HG03469 (cell line): Measurements from ENCODE around the gene SLC36A4.
A peak's percentile ranks its signal among the peaks of the same experiment; 100 is the strongest.
"Not testable (repeated sequence)": the region's sequence is repeated elsewhere in the genome, so short reads cannot be mapped to it uniquely, and the experiment has no call there.

Source experiments
- ATAC-seq: cut with Tn5 transposase; IDR thresholded peaks from one replicate; pipeline ENCODE4 v1.9.1; 2021; ENCODE audit warnings: mild to moderate bottlenecking, moderate library complexity, moderate number of reproducible peaks; ENCODE audit not compliant: unreplicated experiment

Gene SLC36A4

DNA sequence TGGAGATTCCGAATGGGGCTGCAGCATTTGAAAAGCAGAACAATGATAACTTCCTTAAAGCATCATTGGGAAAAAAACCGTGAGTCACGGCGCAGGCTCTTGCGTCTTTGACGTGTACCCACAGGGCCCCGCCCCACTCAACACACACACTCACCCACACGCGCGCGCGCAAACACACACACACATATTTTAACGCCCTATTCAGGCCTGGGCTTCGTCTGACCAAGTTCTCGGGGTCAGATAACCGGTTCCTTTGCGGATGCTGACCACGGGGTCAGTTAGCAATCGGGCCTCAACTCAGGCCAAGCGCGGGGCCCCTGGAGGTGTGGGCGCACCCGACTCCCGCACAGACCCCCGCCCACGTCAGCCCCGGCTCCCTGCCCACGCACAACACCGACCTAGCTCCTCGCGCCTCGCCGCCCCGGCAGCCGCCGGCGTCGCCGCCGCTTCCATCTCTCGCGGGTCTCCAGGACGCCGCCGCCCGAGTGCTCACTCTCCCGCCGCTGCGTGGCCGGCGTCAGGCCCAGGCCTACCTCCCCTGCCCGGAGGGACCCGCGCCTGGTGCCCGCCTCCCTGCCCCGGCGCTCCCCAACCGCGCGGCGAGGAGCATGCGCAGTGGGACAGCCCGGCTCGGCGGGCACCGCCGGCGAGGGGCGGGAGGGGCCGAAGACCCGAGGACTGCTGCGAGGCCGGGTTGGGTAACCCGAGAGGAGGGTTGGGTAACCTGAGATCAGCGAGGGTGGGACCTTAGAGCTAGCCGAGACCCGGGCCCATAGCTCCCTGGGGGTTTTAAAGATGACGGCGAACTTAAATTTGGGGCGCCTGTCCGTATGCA lies at the start of gene SLC36A4:
Gene SLC36A4 (minus strand): TSS at position 612 of the 835 bp plus-strand sequence. CDS start 159 bp downstream, at position 453.
- peak; percentile 79 for ATAC-seq

DNA sequence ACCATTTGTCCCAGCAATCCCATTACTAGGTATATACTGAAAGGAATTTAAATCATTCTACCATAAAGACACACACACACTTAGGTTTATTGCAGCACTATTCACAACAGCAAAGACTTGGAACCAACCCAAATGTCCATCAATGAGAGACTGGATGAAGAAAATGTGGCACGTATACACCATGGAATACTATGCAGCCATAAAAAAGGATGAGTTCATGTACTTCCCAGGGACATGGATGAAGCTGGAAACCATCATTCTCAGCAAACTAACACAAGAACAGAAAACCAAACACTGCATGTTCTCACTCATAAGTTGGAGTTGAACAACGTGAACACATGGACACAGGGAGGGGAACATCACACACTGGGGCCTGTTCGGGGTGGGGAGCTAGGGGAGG lies 49.0 kb upstream of the SLC36A4 start:
- ATAC-seq, result not testable (repeated sequence)

DNA sequence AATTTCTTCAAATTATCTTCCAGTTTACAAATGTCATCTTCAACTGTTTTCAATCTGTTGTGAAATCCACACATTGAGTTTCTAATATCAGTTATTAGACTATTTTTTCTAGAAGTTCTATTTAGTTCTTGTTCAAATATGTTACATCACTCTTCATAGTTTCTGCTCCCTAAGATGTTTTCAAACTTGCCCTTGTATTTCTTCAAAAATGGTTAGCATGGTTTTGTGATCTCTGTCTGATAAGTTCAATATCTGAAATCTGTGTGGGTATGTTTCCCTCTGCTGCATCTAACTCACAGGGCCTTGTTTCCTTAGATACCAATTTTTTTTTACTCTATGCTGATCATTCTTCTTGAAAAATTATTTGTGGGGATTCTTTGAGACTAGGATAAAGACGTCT lies 46.2 kb upstream of the SLC36A4 start:
- no peak for ATAC-seq

DNA sequence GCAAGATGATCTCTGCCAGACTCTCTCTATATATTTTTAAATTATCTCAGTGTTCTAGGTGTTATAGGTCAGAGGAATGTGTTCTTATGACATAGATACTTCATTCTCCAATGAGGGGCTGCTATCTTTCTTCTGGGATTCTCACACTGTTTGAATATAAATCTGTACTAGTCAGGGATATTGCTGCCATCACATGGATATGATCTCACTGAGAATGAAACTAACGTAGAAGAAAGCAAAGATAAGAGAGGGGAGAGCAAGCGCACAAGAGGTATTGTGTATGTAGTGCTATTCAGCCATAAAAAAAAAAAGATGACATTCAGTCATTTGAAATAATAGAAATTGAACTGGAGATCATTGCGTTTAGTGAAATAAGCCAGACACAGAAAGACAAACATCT lies 42.2 kb upstream of the SLC36A4 start:
- no peak for ATAC-seq

DNA sequence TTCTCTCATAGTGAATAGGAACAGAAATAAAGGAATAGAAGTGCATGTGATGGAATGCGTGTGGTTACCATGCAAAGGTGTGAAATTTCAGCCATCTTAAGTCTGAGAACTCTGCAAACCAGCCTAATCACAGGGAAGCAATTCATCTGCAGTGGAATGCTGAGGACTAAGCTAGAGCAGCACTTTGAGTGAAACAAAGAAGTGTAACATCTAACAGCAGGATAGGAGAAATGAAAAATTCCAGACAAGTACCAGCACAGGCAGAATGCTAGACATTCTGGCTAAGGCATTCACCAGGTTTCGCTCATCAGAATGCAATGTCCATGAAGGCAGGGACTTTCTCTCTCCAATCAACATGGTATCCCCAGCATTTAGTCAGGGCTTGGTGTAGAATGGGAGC lies 41.2 kb upstream of the SLC36A4 start:
- ATAC-seq, result no peak

DNA sequence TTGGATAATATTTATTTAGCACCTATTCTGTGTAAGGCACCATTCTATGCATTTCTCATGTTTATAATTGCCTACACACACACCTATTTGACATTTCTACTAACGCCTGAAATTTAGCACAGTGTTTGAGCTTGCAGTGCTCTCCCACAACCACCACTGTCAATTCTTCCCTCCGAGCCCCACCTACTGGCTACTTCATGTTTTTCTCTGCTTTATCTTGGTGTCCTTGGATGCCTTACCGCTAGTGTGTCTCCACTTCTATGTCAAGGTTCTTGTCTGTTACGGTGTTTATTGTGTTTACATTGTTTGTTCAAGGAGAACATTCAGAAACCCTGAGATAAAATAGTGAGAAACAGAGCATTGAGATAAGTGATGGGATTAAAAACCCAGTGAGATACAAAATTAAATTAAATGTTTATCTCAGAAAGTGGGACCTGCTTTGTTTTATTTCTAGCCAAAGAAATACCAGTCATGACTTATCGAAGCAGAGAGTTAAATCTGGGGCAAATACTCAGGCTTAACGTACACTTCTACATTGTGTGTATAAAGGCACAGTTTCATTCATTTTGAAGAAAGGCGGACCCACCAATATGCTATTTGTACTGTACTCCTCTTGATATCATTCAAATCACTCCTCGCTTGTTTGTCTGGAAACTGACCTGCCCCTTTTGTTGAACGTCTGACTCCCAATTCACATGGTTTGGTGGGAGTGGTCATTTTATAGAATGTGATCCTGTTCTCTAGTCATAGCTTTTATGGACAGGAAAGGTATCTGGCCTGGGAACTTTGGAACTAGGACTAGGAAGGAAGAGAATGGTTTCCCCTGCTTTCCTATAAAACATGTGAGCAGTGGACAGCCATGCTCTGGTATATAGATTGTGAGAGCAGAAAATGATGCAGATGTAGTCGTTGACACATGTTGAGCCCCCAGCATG lies 39.2 kb upstream of the SLC36A4 start:
- peak; percentile 43 for ATAC-seq

DNA sequence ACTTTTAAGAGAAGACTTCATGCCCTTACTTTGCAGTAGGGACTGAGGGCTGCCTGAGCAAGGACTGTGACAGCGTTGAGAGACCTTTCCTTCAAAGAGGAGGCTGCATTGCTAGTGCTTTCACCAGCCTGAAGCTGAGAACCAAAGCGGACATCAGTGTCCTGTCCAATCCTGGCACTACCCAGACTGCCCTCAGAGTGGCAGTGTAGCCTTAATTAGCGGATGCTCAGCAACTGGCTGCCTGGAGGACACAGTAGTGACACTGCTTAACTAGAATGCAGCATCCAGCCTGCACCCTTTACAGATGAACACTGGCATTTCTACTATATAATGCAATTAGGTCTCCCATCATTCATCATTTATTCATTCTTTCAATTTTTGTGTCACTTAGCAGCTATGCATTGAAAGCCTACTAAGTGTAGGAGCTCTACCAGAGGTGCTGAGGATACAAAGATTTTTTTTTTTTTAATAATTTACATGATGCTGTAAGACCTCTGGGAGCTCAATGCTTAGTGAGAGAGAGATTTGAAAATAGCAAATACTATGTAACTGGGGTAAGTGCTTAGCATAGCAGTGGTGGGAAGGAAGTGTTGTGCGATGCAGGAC lies 36.9 kb upstream of the SLC36A4 start:
- peak; percentile 95 for ATAC-seq

DNA sequence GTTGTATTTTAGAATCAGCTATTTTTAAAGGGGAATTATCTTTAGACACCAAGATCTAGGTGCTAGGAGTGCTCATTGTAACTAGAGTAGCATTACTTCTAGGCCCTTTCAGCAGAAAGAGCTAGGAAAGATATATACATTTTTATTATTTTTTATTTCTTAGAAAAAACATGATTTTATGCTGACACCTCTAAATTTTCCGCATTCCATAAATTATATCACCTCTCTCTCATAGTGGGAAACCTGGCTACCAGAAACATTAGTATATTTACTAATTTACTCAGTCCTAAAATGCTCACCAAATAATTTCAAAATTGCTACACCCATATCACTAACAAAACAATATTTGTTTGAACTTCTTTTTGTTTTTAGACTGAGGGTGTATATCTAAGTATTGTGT lies 32.1 kb upstream of the SLC36A4 start:
- ATAC-seq, result no peak

DNA sequence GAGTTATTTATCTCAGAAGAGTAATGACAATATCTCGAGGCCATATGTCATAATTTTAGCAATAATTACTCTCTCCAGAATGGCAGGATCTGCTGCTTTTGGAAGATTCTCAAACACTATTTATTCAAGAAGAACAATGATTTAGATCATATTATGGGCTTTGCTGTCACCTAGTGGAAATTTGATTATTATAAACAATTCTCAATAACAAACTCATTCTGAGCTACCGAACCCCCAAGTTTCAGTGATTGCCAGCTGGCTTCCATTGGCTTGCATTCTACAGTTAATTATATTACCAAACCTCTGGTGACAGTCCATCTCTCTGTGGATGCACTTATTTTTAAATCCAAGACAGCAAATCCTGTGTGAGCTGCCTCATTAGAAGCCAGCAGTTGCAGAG lies 27.9 kb upstream of the SLC36A4 start:
- no peak for ATAC-seq

DNA sequence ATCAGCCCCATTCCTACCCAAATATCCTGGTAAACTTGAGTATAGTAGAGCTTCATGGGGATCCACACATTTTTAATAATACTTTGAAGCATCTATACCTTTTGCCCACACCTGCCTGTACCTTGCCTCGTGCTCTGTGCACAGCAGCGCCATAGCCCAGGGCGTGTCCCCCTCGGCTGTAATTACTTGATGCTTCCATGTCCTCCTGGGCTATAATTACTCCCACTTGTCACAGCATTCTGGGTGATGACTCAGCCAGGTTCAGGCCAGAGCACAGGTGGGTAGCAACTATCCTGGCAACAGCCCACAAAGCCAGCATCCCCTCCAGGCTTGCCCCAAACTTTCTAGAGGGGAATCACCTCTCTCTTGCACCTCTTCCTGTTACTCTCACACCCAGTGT lies 23.7 kb upstream of the SLC36A4 start:
- ATAC-seq, result no peak

DNA sequence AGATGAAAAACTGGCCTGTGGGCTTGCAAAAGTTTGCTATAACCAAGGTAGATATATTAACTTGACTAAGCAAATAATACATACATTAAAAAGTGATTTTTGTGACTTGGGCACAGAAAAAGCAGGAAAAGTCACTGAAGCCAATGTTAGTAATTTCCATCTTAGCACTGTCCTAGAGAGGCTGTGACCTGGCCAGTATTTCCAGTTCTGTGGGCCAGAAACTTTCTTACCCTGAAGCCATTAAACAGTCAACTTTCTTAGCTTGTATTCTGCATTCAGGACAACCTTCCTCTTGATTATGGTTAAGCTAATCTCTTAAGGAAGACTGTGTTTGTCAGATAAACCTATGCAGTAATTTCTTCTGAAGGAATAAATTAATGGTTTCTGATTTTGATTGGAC lies 22.3 kb upstream of the SLC36A4 start:
- no peak for ATAC-seq

DNA sequence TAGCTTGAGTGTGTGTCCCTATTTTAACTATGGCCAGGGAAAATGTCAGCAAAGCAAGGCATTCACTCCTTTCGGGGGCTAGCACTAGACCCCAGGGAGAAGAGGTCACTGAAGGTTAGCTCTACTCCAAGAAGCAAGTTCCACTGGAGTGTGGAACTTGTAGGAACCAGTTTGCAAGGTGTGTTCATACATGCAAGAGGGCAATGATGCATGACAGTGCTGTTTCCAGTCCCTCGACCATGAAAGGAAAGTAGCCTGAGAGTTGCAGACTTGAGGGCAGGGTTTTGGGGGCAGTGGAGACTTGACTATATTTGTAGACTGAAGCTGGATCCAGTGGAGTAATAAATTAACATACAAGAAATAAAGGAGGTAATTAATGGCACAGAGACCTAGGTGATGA lies 21.6 kb upstream of the SLC36A4 start:
- peak; percentile 56 for ATAC-seq

DNA sequence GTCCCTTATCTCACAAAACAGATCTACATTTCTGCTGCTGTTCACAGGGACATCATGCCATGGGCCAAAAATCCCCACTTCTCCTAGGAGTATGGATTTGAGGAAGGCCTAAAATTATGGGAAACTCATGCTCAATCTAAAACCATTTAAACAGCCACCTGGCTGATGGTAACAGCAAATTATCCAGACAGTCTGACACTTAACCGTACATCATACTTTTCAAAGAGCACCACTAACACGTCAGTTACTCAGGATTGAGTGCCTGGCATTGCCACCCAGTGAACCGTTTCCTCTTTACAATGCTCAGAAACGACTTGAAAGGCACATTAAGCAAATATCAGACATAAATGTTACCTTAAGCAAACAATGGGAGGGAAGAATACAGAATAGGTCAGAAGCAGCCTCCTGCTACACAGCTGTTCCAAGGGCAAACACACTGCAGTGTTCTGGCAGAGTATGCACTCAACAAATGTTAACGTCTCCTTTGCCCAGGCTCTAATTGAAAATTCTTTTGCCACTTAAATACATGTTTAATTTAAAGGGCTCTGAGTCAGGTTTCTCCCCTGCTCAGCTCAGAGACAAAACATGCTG lies 18.8 kb upstream of the SLC36A4 start:
- ATAC-seq, result no peak

DNA sequence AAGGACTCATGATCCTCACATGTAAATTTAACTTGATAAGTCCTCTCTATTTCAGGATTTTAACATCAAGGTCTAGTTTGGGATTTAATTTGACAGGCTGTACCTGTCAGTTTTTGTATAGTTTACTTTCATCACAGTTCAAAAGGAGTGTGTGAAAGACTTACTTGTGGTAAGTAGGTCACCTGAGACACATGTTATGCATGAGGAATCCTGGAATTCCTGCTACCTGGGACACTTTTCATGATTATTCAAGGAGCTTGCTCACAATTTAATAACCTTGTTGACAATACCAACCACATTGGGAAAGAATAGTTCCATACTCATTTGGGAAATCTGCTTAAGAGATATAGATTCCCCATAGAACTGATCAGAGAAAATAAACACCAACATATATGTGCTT lies 15.8 kb upstream of the SLC36A4 start:
- ATAC-seq, result no peak

DNA sequence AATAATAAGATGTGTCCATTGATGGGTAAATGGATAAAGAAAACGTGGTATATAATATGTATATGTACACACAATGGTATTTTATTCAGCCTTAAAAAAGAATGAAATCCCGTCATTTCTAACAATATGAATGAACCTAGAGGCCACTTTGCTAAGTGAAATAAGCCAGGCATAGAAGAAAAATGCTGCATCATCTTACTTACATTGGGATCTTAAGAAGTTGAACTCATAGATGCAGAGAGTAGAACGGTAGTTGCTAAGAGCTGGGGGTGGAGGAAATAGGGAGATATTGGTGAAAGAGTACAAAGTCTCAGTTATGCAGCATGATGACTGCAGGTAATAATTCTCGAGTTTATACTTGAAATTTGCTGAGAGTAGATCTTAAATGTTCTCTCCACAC lies 14.3 kb upstream of the SLC36A4 start:
- no peak for ATAC-seq

DNA sequence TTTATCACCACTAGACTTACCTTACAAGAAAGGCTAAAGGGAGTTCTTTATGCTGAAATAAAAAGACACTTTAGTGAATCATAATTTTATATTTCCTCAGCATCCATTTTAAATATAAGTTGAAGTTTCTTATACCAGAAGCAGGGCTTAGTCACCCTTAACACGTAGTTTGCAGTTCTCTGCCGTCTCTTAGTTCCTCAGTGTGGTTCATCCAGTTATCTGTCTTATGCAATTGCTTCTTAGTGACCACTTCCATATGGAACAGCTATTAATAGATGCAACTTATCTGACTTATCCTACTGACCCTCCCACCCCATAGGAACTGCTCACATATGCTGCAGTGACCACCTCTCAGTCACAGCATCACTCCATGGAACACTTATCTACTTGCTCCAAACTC lies 11.7 kb upstream of the SLC36A4 start:
- no peak for ATAC-seq

DNA sequence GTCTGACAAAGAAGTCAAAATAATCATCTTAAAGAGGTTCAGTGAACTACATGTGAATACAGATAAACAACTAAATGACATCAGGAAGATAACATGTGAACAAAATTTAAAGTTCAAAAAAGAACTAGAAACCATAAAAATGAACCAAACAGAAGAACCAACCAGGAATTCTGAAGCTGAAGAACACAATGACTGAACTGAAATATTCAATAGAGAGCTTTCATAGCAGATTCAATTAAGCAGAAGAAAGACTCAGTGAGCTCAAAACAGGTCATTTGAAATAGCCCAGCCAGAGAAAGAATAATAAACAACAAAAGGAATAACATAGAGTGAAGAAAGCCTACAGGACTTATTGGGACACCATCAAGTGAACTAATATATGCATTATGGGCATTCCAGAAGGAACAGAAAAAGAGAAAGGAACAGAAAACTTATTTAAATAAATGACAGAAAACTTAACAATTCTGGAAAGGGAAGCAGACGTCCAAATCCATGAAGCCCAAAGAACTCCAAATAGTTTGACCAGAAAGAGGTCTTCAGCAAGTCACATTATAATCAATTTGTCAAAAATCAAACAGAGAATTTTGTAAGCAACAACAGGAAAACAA lies 11.0 kb upstream of the SLC36A4 start:
- ATAC-seq, result no peak

DNA sequence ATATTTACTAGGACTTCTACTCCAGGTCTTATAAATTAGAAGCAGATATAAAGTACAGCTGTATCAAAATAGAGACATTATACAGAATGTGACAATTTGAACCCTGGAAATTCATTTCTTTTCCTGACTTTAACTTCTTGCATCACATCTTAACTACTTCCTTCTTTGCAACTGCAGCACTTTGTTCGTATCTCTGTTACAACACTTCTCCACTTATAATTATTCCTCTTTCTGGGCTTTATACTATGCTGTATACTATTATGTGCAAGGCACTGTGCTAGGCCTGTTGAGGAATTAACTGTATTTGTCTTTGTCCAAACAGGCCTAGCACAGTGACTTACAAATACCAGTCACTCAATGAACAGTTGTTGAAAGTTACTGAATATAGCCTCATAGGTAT lies 1.8 kb upstream of the SLC36A4 start:
- no peak for ATAC-seq

DNA sequence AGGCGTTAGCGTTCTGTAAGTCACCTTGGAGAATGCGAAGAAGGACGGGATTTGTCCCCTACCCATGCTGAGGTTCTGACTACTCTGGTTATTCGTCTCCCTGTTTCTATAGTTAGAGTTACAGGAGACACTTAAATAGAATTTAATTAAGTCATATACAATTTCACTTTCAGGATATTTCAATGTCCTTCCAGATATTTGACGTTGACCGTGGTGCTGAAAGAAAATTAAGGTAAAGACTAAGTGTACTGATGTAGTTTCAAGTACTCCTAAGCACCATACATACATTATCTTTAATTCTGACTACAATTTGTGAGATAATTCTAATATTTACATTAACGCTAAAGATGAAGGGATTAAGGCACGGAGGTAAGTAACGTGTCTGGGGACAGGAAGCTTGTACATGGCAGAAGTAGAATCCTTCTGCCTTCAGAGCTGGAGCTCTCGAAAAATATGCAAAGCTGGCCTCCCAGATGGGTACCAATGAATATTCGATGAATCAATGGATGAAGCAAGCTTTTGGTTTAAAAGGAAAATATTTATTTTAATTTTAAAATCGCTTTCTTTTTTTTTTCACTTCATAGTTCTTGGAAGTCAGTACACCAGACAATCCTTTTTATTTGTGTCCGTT lies 539 bp upstream of the SLC36A4 start:
- no peak for ATAC-seq

DNA sequence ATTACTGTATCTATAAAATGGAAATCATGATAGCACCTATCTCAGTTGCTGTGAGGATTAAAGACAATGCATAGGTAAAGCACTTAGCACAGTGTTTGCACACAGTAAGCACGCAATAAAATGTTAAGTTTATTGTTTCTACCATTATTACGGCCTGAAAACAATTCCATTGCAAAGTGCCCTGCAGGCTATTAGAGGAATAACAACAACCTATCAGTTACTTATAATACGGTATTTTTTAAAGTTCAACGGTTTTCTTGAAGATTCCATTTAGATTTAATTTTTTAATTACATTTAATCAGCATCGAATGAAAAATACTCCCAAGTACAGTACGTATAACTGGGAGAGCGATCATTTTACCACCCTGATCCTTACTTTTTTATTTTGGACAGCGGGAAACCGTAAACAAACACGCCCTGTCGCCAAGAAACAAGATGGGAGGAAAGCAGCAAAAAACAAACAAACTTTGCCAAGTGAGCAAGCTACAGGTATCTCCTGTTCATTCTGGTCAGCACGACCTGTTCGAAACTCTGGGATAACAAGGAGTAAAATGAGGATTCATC lies 893 bp downstream of the SLC36A4 start:
- peak; percentile 1 for ATAC-seq
